ENCODE results near the gene CHFR. TPM values are rescaled to one million over a fixed set of nuclear protein-coding genes. Genes with fewer than 3 reads are reported as not detected.

The CHFR gene
- total and polyA plus RNA-seq, 3 donors from 2014 or later = 62.2 to 100 (median 89.6) TPM

DNA sequence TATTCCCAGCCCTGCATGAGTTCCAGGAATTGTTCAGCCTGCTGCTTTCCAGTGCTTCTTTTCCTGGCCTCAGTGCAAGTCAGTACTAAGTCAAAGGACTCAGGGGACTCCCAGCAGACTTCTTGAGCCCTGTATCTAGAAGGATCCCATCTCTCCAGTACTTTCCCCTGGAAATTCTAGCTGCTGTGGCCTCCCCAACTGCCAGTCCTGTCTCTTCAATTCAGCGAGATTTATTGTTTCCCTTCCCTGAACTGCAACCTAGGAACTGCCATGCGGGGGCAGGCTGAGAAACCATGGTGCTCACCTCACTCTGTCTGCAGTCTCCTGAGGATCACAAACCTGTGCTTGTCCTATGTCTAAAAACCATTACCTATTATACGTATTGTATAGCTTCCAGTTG is 37.0 kb upstream of the CHFR start:
- no peak for DNase-seq
- TF ChIP-seq POLR2A (IDR thresholded peaks at IDR 0.05) = no peak
- Histone ChIP-seq H3K27me3 (no peaks in the 10 kb centered on the region), H3K27ac (no peak overlapping the region), H3K4me1 (no peaks in the 10 kb centered on the region), H3K36me3 (ENCODE audit: low read depth, missing control alignments) (no peaks in the 10 kb centered on the region), H3K9me3 (no peaks in the 10 kb centered on the region), H3K4me3 (no peak overlapping the region)
- intact Hi-C loops (cut with DNase I; ENCODE audit: low total_unique reads) = no loop called here
- WGBS, 2 donors = 93 to 97% methylated on average over 3 of the region's 3 CpGs

DNA sequence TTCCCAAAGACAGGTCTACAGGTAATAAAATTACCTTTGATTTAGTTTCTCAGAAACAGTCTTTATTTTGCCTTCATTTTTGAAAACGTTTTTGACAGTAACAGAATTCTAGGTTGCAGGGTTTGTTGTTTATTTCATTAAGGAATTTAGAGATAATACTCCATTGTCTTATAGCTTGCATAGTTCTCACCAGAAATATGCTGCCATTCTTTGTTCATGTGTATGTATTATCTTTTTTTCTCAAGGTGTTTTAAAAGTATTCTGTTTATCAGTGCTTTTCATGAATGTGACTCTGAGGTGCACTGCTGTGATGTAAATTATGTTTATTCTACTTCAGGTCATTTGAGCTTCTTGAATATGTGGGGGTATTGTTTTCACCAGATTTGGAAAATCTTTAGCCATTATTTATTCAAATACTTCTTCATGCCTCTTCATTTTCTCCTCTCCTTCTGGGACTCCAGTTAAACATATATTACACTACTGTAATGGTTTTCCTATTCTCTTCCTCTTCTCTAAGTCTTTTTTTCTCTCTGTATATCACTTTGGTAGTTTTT is 36.0 kb upstream of the CHFR start:
- Histone ChIP-seq H3K36me3 (ENCODE audit: low read depth, missing control alignments) (no peaks in the 10 kb centered on the region), H3K9me3 (no peaks in the 10 kb centered on the region), H3K4me1 (no peaks in the 10 kb centered on the region), H3K27me3 (no peaks in the 10 kb centered on the region), H3K4me3 (no peak overlapping the region), H3K27ac (no peak overlapping the region)
- 37 to 70% methylated on average over 1 of the region's 1 CpG for WGBS, 2 donors
- intact Hi-C loops (cut with DNase I; ENCODE audit: low total_unique reads) = no loop called here
- no peak for TF ChIP-seq CTCF (IDR thresholded peaks at IDR 0.05)
- TF ChIP-seq POLR2A (IDR thresholded peaks at IDR 0.05) = no peak
- no peak for DNase-seq

DNA sequence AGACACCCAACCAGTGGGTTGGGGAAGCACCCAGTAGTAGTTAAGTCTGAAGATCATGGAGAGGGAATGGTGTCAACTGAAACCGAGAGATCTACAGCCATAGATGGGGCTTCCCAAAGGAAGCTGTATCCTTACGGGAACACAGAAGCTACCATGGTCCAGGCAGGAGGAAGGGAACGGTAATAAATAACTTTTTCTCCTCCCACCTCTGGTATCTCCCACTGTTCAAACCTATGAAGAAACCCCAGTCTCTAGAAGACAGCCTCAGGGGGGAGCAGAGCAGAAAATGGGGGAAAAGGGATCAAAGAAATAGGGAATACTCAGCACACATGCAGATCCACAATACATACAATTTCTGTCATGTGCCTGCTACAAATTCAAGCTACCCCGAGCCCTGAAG is 35.3 kb upstream of the CHFR start:
- Histone ChIP-seq H3K27ac (no peak overlapping the region), H3K36me3 (ENCODE audit: low read depth, missing control alignments) (no peaks in the 10 kb centered on the region), H3K4me1 (no peaks in the 10 kb centered on the region), H3K9me3 (no peaks in the 10 kb centered on the region), H3K4me3 (no peak overlapping the region), H3K27me3 (no peaks in the 10 kb centered on the region)
- WGBS, 2 donors = 90% methylated on average over 4 of the region's 4 CpGs
- intact Hi-C loops (cut with DNase I; ENCODE audit: low total_unique reads) = no loop called here
- DNase-seq = no peak
- TF ChIP-seq CTCF (IDR thresholded peaks at IDR 0.05) = no peak
- no peak for TF ChIP-seq POLR2A (IDR thresholded peaks at IDR 0.05)

GRCh38 chr12:132921685-132922084 is 34.3 kb upstream of the CHFR start:
- 79 to 81% methylated on average over 9 of the region's 9 CpGs for WGBS, 2 donors
- H3K4me1 ChIP-seq = no peaks in the 10 kb centered on the region
- intact Hi-C loops (cut with DNase I; ENCODE audit: low total_unique reads) = no loop called here

DNA sequence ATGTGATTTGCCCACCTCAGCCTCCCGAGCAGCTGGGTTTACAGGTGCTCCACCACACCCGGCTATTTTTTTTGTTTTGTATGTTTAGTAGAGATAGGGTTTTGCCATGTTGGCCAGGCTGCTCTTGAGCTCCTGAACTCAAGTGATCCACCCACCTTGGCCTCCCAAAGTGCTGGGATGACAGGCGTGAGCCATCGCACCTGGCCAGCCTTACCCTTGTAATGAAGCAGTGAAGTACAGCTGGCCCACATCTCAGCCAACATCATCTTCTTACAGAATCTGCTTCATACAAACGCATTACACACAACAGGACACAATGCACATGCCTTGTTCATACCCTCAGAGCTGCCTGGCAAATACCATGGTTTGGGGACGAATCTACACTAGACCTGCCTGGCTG is 31.3 kb upstream of the CHFR start:
- WGBS, 2 donors = 94 to 98% methylated on average over 5 to 6 of the region's 6 CpGs
- Histone ChIP-seq H3K4me1 (no peaks in the 10 kb centered on the region), H3K27me3 (no peaks in the 10 kb centered on the region), H3K4me3 (no peak overlapping the region), H3K36me3 (ENCODE audit: low read depth, missing control alignments) (no peaks in the 10 kb centered on the region), H3K9me3 (no peaks in the 10 kb centered on the region), H3K27ac (no peak overlapping the region)
- DNase-seq = no peak
- intact Hi-C loops (cut with DNase I; ENCODE audit: low total_unique reads) = no loop called here
- no peak for TF ChIP-seq POLR2A (IDR thresholded peaks at IDR 0.05)
- TF ChIP-seq CTCF (IDR thresholded peaks at IDR 0.05) = no peak

More at GRCh38 chr12:132921685-132922084, 34.3 kb upstream of the CHFR start:
- H3K27ac ChIP-seq = no peak overlapping the region
- H3K4me3 ChIP-seq = no peak overlapping the region
- no peak for DNase-seq
- no peaks in the 10 kb centered on the region for H3K27me3 ChIP-seq
- H3K9me3 ChIP-seq = no peaks in the 10 kb centered on the region
- H3K36me3 ChIP-seq (ENCODE audit: low read depth, missing control alignments) = no peaks in the 10 kb centered on the region
- TF ChIP-seq CTCF (IDR thresholded peaks at IDR 0.05) = no peak
- no peak for TF ChIP-seq POLR2A (IDR thresholded peaks at IDR 0.05)

All from testis (tissue), 3 donors.